Psoas muscle (tissue), 8 donors: ENCODE measurements around the gene PLEKHA6. TPM values are rescaled to one million over a fixed set of nuclear protein-coding genes. Genes with fewer than 3 reads are reported as not detected.
A peak's percentile ranks its signal among the peaks of the same experiment; 100 is the strongest.

ENCODE experiments used
- ATAC-seq, 4 donors: fragments of 200-7000 bp; cut with Tn5 transposase; one replicate each; pipeline ENCODE4 v1.9.1; 2020; ENCODE audit warnings: moderate library complexity in 3 of 4, mild to moderate bottlenecking in 2 of 4
- DNase-seq, 2 donors: peaks; one replicate each; pipeline ENCODE4 v3.0.0-alpha.2; 2020
- H3K27ac ChIP-seq: fragments of 200-600 bp; one replicate; pipeline ENCODE4 v1.8.0; 2022
- H3K27me3 ChIP-seq, 3 donors: fragments of 200-600 bp in 1 of 3; one replicate each; pipeline versions ENCODE4 v1.6.1 to v1.8.0; 2013 to 2022; ENCODE audit warnings: low read length in 2 of 3, mild to moderate bottlenecking in 2 of 3, moderate library complexity in 1 of 3; ENCODE audit not compliant: insufficient read depth in 3 of 3
- H3K36me3 ChIP-seq, 2 donors: fragments of 200-600 bp in 1 of 2; one replicate each; pipeline versions ENCODE4 v1.6.1 to v1.8.0; 2013 to 2022; ENCODE audit warnings: low read depth in 1 of 2, mild to moderate bottlenecking in 1 of 2, moderate library complexity in 1 of 2; ENCODE audit not compliant: insufficient read depth in 1 of 2
- H3K4me1 ChIP-seq: fragments of 200-600 bp; one replicate; pipeline ENCODE4 v1.8.0; 2022
- H3K4me3 ChIP-seq: fragments of 200-600 bp; one replicate; pipeline ENCODE4 v1.8.0; 2022; ENCODE audit warnings: mild to moderate bottlenecking
- H3K9me3 ChIP-seq: fragments of 200-600 bp; one replicate; pipeline ENCODE4 v1.8.0; 2022
- CTCF ChIP-seq: fragments of 200-600 bp; IDR thresholded peaks from one replicate; pipeline ENCODE4 v1.8.0; 2022; ENCODE audit warnings: antibody characterized with exemption
- WGBS, 3 donors: extraction: QIAGEN DNeasy Blood & Tissue Kit; methylation state at CpG; one replicate each; pipeline versions ENCODE4 v1.1.6 to v1.1.7; 2013; 5-methylcytosine and 5-hydroxymethylcytosine counted together
- intact Hi-C, 2 donors: fragments of 100-400 bp; cut with DNase I; formaldehyde crosslinking; loops; one replicate each; pipeline versions ENCODE4 v1.11.0 to v1.14.2; 2022
- polyA plus RNA-seq, 3 donors: library from polyadenylated mRNA; stranded (reverse); fragments of 200-250 nt; gene quantifications; one replicate each; pipeline ENCODE4 v1.2.3, GENCODE V29; 2013
- total RNA-seq, 4 donors: library from RNA; stranded (reverse); fragmentation: NEBNext Ultra II Directional in 2 of 4; extraction: Animal tissue kit (Norgen Biotek cat#: 25700) in 2 of 4; gene quantifications; one replicate each; pipeline versions ENCODE4 v1.2.1 to v1.2.4, GENCODE V29; 2021 to 2023
- donor health status: healthy with polysubstance abuse.
- donor health status: DM: no; HTN: no; CAD: no; lungs with moderate emphysema.
- donor health status: Bipolar disorder and iron deficiency.
- donor health status: healthy.
- donor health status: DM: yes; HTN: yes; CAD: no.
- donor health status: DM: no; HTN: no; CAD: no.
- donor health status: DM: no; HTN: no; CAD: no.
- donor health status: DM: yes; HTN: yes; CAD: no.

PLEKHA6 gene
- total and polyA plus RNA-seq, 7 donors = 0.92 to 7.1 (median 1.7) TPM

- 26 to 36% (median 29%) methylated on average over 5 of the region's 5 CpGs for WGBS, 3 donors
- ATAC-seq = peak; percentile 61 to 84 (median 80)
- intact Hi-C loops = no loop called here
These were observed 65.4 kb downstream of the PLEKHA6 start for GRCh38 chr1:204294357-204294756.

GRCh38 chr1:204293605-204294337, 66.0 kb downstream of the PLEKHA6 start:
- 32 to 49% (median 40%) methylated on average over 7 of the region's 7 CpGs for WGBS, 3 donors
- Histone ChIP-seq H3K27me3 (peaks cover 0 to 50% (median 9%) of the 10 kb centered on the region in 3 donors), H3K4me1 (peaks cover 9% of the 10 kb centered on the region), H3K27ac (peak overlapping the region; percentile 60), H3K36me3 (no peaks in the 10 kb centered on the region), H3K4me3 (no peak overlapping the region), H3K9me3 (no peaks in the 10 kb centered on the region)
- DNase-seq = peak; percentile 49 to 65
- intact Hi-C loops = no loop called here
- TF ChIP-seq CTCF = no peak
- ATAC-seq = peak; percentile 64 to 79 (median 68)

More at GRCh38 chr1:204294357-204294756, 65.4 kb downstream of the PLEKHA6 start:
- H3K27ac ChIP-seq = peak overlapping the region; percentile 60
- H3K9me3 ChIP-seq = no peaks in the 10 kb centered on the region
- no peak for TF ChIP-seq CTCF
- H3K4me1 ChIP-seq = peaks cover 9% of the 10 kb centered on the region
- no peaks in the 10 kb centered on the region for H3K36me3 ChIP-seq
- H3K27me3 ChIP-seq = peaks cover 0 to 47% (median 9%) of the 10 kb centered on the region in 3 donors
- no peak overlapping the region for H3K4me3 ChIP-seq
- peak; percentile 60 to 71 for DNase-seq

- DNase-seq (no peak), ATAC-seq (no peak)
- H3K4me3 ChIP-seq = no peak overlapping the region
- no peaks in the 10 kb centered on the region for H3K36me3 ChIP-seq
- intact Hi-C loops = no loop called here
- H3K9me3 ChIP-seq = no peaks in the 10 kb centered on the region
- whole genome bisulfite sequencing, 3 donors = 37 to 69% (median 40%) methylated on average over 5 of the region's 5 CpGs
- H3K4me1 ChIP-seq = peaks cover 9% of the 10 kb centered on the region
- H3K27ac ChIP-seq = no peak overlapping the region
- TF ChIP-seq CTCF = no peak
- peaks cover 0 to 53% (median 5%) of the 10 kb centered on the region in 3 donors for H3K27me3 ChIP-seq
These were observed 67.0 kb downstream of the PLEKHA6 start for GRCh38 chr1:204292740-204293139.

- Histone ChIP-seq H3K36me3 (no peaks in the 10 kb centered on the region), H3K4me1 (peaks cover 9% of the 10 kb centered on the region), H3K27ac (no peak overlapping the region), H3K9me3 (no peaks in the 10 kb centered on the region), H3K4me3 (no peak overlapping the region), H3K27me3 (peaks cover 0 to 52% (median 6%) of the 10 kb centered on the region in 3 donors)
- no peak for ATAC-seq
- DNase-seq = no peak
- WGBS, 3 donors = 34 to 66% (median 37%) methylated on average over 4 of the region's 4 CpGs
- intact Hi-C loops = no loop called here
- no peak for TF ChIP-seq CTCF
These were observed 70.4 kb downstream of the PLEKHA6 start for GRCh38 chr1:204289280-204289679.
